HFFc6 (cell line): ENCODE data around the gene CDK5R2. TPM values are rescaled to one million over a fixed set of nuclear protein-coding genes. Genes with fewer than 3 reads are reported as not detected.

Experiments used
- DNase-seq: peaks from one replicate; pipeline ENCODE4 v3.0.0-alpha.2; 2018
- H3K27ac Mint-ChIP-seq: 2 replicates; pipeline ENCODE4 v1.8.0; 2020; ENCODE audit warnings: mild to moderate bottlenecking, mixed read lengths
- H3K27me3 Mint-ChIP-seq: 2 replicates; pipeline ENCODE4 v1.8.0; 2021; ENCODE audit warnings: mild to moderate bottlenecking, moderate library complexity, mixed read lengths; ENCODE audit not compliant: insufficient read depth
- H3K36me3 Mint-ChIP-seq: 2 replicates; pipeline ENCODE4 v1.8.0; 2021; ENCODE audit warnings: low read depth, mixed read lengths
- H3K4me1 Mint-ChIP-seq: 2 replicates; pipeline ENCODE4 v1.8.0; 2020; ENCODE audit warnings: low read depth, mixed read lengths
- H3K4me3 Mint-ChIP-seq: 2 replicates; pipeline ENCODE4 v1.8.0; 2020; ENCODE audit warnings: mild to moderate bottlenecking, moderate library complexity, mixed read lengths
- H3K9me3 Mint-ChIP-seq: 2 replicates; pipeline ENCODE4 v1.8.0; 2020; ENCODE audit warnings: mild to moderate bottlenecking, mixed read lengths
- long read RNA-seq: library from polyadenylated mRNA; unstranded; transcript quantifications from one replicate; pipeline ENCODE4 v2.0.0, GENCODE V29; 2019
- total RNA-seq, 6 experiments: library from RNA; stranded (reverse); fragmentation: NEBNext Ultra II Directional; extraction: Animal tissue kit (Norgen Biotek cat#: 25700); gene quantifications; 2 replicates in 1 of 6; 3 replicates in 5 of 6; pipeline ENCODE4 v1.2.3, GENCODE V29; 2021
- TF ChIP-seq, protein P1 (sequence below): fragments of 200-600 bp; sonication (generic); IDR thresholded peaks from 2 replicates; pipeline ENCODE4 v1.5.0; 2021; ENCODE audit warnings: antibody characterized with exemption, mild to moderate bottlenecking

The CDK5R2 gene
- under 1 TPM in 4 of 6 experiments, not detected in 2; 0.07 to 0.15 (median 0.08) TPM for total RNA-seq
- long read RNA-seq, result 0 reads

DNA sequence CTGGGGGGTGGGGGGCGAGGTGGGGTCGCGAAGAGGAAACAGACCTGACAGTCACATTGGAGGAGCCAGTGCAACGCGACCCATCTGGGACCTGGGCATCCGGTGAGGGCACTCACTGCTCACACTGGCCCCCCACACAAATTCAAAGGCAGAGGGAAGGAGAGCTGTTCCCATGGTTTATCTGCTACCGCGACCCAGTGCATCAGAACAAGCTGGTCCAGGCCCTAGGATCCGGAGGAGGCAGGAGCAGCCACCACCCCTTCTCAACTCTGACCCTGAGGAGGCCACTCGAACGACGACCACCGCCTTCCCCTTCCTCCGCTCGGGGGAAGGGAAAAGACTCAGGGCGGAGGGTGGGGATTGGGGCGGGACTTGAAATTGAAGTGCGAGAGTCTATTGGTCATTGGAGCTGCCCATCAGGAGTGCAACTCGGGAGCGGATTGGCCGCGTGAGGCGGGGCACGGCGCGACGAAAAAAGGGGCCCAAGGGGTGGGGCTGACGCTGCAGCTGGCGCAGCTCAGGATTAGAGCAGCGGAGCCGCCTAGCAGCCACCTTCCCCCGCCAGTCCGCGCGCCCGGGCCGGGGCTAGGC lies at the start of gene CDK5R2:
CDK5R2 (plus strand) TSS at position 526 of the 591 bp plus-strand sequence. CDS start 155 bp downstream, outside the sequence.
- DNase-seq, result peak; percentile 74
- Mint-ChIP-seq H3K27ac (no peak within 1 kb of the TSS), H3K27me3 (peaks cover 55% of the 10 kb centered on the region), H3K4me3 (peak within 1 kb of the TSS; percentile 78), H3K4me1 (peaks cover 17% of the 10 kb centered on the region), H3K9me3 (no peaks in the 10 kb centered on the region), H3K36me3 (0 out of 2 replicates have a peak, but pooled peaks cover 4% of the 10 kb centered on the region)
- TF ChIP-seq, protein P1, sequence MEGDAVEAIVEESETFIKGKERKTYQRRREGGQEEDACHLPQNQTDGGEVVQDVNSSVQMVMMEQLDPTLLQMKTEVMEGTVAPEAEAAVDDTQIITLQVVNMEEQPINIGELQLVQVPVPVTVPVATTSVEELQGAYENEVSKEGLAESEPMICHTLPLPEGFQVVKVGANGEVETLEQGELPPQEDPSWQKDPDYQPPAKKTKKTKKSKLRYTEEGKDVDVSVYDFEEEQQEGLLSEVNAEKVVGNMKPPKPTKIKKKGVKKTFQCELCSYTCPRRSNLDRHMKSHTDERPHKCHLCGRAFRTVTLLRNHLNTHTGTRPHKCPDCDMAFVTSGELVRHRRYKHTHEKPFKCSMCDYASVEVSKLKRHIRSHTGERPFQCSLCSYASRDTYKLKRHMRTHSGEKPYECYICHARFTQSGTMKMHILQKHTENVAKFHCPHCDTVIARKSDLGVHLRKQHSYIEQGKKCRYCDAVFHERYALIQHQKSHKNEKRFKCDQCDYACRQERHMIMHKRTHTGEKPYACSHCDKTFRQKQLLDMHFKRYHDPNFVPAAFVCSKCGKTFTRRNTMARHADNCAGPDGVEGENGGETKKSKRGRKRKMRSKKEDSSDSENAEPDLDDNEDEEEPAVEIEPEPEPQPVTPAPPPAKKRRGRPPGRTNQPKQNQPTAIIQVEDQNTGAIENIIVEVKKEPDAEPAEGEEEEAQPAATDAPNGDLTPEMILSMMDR, result no peak

DNA sequence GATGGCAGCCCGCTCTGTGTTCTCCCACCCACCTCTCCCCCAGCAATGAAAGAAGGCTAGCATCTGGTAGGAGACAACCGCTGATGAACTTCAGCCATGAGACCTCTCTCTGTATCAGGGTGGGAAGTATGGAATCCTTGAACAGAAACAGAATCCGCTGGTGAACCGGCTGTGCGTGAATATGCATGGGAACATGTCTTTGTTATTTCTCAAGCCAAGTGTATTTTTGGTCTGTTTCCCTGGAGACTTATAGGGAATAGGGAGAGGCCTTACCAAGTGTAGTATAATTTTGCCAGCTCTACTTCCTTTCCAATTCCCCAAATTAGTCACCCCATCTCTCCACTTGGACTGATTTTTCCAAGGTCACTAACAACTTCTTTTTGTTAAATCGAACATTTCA lies 48.7 kb upstream of the CDK5R2 start:
- H3K4me3 Mint-ChIP-seq, result no peak overlapping the region
- H3K36me3 Mint-ChIP-seq, result no peaks in the 10 kb centered on the region
- H3K27ac Mint-ChIP-seq, result no peak overlapping the region
- TF ChIP-seq, protein P1, result no peak
- no peaks in the 10 kb centered on the region for H3K4me1 Mint-ChIP-seq
- no peak for DNase-seq
- peaks cover 23% of the 10 kb centered on the region for H3K27me3 Mint-ChIP-seq
- H3K9me3 Mint-ChIP-seq, result no peaks in the 10 kb centered on the region

DNA sequence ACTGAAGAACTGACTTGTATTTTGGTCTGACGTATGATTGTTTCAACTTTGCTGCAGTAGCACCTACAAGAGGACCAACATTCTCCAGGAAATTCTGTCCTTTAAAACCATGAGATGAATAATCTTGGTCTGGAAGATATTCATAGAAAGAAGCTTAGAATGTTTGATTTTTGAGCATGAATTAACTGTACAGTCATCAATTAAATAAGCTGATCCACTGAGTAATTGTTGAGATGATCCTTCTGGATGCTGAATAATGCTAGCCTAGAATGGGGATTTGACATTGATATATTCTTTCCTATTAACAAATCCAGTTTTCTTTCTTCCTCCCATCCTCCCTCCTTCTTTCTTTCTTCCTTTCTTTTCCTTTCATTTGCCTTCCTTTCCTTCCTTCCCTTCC lies 39.0 kb upstream of the CDK5R2 start:
- H3K9me3 Mint-ChIP-seq, result no peaks in the 10 kb centered on the region
- no peaks in the 10 kb centered on the region for H3K36me3 Mint-ChIP-seq
- peaks cover 25% of the 10 kb centered on the region for H3K27me3 Mint-ChIP-seq
- TF ChIP-seq, protein P1, result no peak
- no peaks in the 10 kb centered on the region for H3K4me1 Mint-ChIP-seq
- no peak overlapping the region for H3K27ac Mint-ChIP-seq
- H3K4me3 Mint-ChIP-seq, result no peak overlapping the region
- DNase-seq, result no peak

DNA sequence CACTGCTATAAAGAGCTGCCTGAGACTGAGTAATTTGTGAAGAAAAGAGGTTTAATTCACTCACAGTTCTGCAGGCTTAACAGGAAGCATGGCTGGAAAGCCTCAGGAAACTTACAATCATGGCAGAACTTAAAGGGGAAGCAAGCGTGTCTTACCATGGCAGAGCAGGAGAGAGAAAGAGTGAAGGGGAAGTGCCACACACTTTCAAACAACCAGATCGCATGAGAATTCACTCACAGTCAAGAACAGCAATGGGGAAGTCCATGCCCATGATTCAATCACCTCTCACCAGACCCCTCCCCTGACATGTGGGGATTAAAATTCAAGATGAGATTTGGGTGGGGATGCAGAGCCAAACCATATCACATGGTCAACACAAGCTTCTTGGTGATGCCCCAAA lies 34.7 kb upstream of the CDK5R2 start:
- DNase-seq, result no peak
- Mint-ChIP-seq H3K27ac (no peak overlapping the region), H3K9me3 (no peaks in the 10 kb centered on the region), H3K36me3 (no peaks in the 10 kb centered on the region), H3K4me1 (no peaks in the 10 kb centered on the region), H3K4me3 (no peak overlapping the region), H3K27me3 (peaks cover 31% of the 10 kb centered on the region)
- TF ChIP-seq, protein P1, result no peak

DNA sequence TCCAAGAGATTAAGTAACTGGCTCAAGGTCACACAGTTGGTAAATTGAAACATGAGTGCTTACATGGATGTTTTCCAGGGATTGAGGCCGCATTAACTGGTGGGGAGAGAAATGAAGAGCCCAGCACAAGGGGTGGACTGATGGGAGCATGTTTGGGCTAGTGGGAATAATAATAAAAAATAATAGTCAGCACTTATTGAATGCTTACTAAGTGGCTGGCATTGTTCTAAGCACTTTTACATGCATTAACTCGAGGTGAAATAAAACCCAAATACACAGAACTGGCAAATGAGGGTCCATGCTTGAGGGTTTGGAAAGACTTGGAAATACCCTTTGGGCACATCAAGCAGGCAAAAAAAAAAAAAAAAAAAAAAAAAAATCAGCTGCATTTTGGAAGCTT lies 34.0 kb upstream of the CDK5R2 start:
- Mint-ChIP-seq H3K4me3 (no peak overlapping the region), H3K27ac (no peak overlapping the region), H3K9me3 (no peaks in the 10 kb centered on the region; the same call in 1 of the 2 replicates), H3K36me3 (no peaks in the 10 kb centered on the region), H3K4me1 (no peaks in the 10 kb centered on the region), H3K27me3 (peaks cover 26% of the 10 kb centered on the region)
- no peak for DNase-seq
- TF ChIP-seq, protein P1, result no peak
